Measurements from ENCODE around the gene CCDC78. TPM values are rescaled to one million over a fixed set of nuclear protein-coding genes. Genes with fewer than 3 reads are reported as not detected.

Gene CCDC78
- total and polyA plus RNA-seq, 4 donors: 0.59 to 16.0 (median 10.3) TPM

GRCh38 chr16:705431-706188 lies 20.6 kb downstream of the CCDC78 start, which contains the start of gene FBXL16:
TSS of gene FBXL16 (minus strand) at chr16:705801. CDS start at chr16:697405, 8,396 bp downstream.
- H3K27ac ChIP-seq (ENCODE audit: low read depth, low read length): no peak within 1 kb of the TSS
- no peaks in the 10 kb centered on the region for H3K9me3 ChIP-seq (ENCODE audit: control insufficient read depth, insufficient read depth, low read length)
- under 1% methylated on average over 113 of the region's 115 CpGs for WGBS (ENCODE audit: insufficient coverage)
- peaks cover 88% of the 10 kb centered on the region for H3K4me1 ChIP-seq (ENCODE audit: control insufficient read depth, insufficient read depth, low read length)
- peak within 1 kb of the TSS; percentile 35 for H3K4me3 ChIP-seq (ENCODE audit: low read depth, low read length)
- peaks cover 38% of the 10 kb centered on the region for H3K36me3 ChIP-seq (ENCODE audit: control insufficient read depth, insufficient read depth, low read length)
- DNase-seq (ENCODE audit: low read depth in 4 of 6, low spot score in 6 of 6): peak in 4 of 6 donors; percentile 74 to 95 (median 87)
- peaks cover 38% of the 10 kb centered on the region for H3K27me3 ChIP-seq (ENCODE audit: control insufficient read depth, insufficient read depth, low read length)

GRCh38 chr16:704552-705380 lies 21.5 kb downstream of the CCDC78 start:
- peaks cover 45% of the 10 kb centered on the region for H3K27me3 ChIP-seq (ENCODE audit: control insufficient read depth, insufficient read depth, low read length)
- H3K9me3 ChIP-seq (ENCODE audit: control insufficient read depth, insufficient read depth, low read length): no peaks in the 10 kb centered on the region
- peak overlapping the region; percentile 35 for H3K4me3 ChIP-seq (ENCODE audit: low read depth, low read length)
- DNase-seq (ENCODE audit: low read depth in 4 of 6, low spot score in 6 of 6): no peak
- H3K36me3 ChIP-seq (ENCODE audit: control insufficient read depth, insufficient read depth, low read length): peaks cover 38% of the 10 kb centered on the region
- peaks cover 88% of the 10 kb centered on the region for H3K4me1 ChIP-seq (ENCODE audit: control insufficient read depth, insufficient read depth, low read length)
- no peak overlapping the region for H3K27ac ChIP-seq (ENCODE audit: low read depth, low read length)
- WGBS (ENCODE audit: insufficient coverage): 7% methylated on average over 48 of the region's 50 CpGs

- WGBS (ENCODE audit: insufficient coverage): 80% methylated on average over 7 of the region's 7 CpGs
- Histone ChIP-seq H3K27ac (ENCODE audit: low read depth, low read length) (no peak overlapping the region), H3K36me3 (ENCODE audit: control insufficient read depth, insufficient read depth, low read length) (peaks cover 44% of the 10 kb centered on the region), H3K27me3 (ENCODE audit: control insufficient read depth, insufficient read depth, low read length) (peaks cover 45% of the 10 kb centered on the region), H3K9me3 (ENCODE audit: control insufficient read depth, insufficient read depth, low read length) (no peaks in the 10 kb centered on the region), H3K4me3 (ENCODE audit: low read depth, low read length) (no peak overlapping the region), H3K4me1 (ENCODE audit: control insufficient read depth, insufficient read depth, low read length) (peaks cover 82% of the 10 kb centered on the region)
- DNase-seq (ENCODE audit: low read depth in 4 of 6, low spot score in 6 of 6): no peak
Measured at GRCh38 chr16:704047-704446, 22.2 kb downstream of the CCDC78 start.

GRCh38 chr16:703406-703805 lies 22.8 kb downstream of the CCDC78 start:
- no peak overlapping the region for H3K27ac ChIP-seq (ENCODE audit: low read depth, low read length)
- peaks cover 76% of the 10 kb centered on the region for H3K4me1 ChIP-seq (ENCODE audit: control insufficient read depth, insufficient read depth, low read length)
- no peaks in the 10 kb centered on the region for H3K9me3 ChIP-seq (ENCODE audit: control insufficient read depth, insufficient read depth, low read length)
- no peak overlapping the region for H3K4me3 ChIP-seq (ENCODE audit: low read depth, low read length)
- H3K36me3 ChIP-seq (ENCODE audit: control insufficient read depth, insufficient read depth, low read length): peaks cover 48% of the 10 kb centered on the region
- H3K27me3 ChIP-seq (ENCODE audit: control insufficient read depth, insufficient read depth, low read length): peaks cover 45% of the 10 kb centered on the region
- DNase-seq (ENCODE audit: low read depth in 4 of 6, low spot score in 6 of 6): no peak
- WGBS (ENCODE audit: insufficient coverage): 83% methylated on average over 12 of the region's 12 CpGs

GRCh38 chr16:702341-702740 lies 23.9 kb downstream of the CCDC78 start:
- peaks cover 40% of the 10 kb centered on the region for H3K27me3 ChIP-seq (ENCODE audit: control insufficient read depth, insufficient read depth, low read length)
- no peaks in the 10 kb centered on the region for H3K9me3 ChIP-seq (ENCODE audit: control insufficient read depth, insufficient read depth, low read length)
- H3K4me3 ChIP-seq (ENCODE audit: low read depth, low read length): no peak overlapping the region
- H3K36me3 ChIP-seq (ENCODE audit: control insufficient read depth, insufficient read depth, low read length): peaks cover 55% of the 10 kb centered on the region
- H3K27ac ChIP-seq (ENCODE audit: low read depth, low read length): no peak overlapping the region
- no peak for DNase-seq (ENCODE audit: low read depth in 4 of 6, low spot score in 6 of 6)
- WGBS (ENCODE audit: insufficient coverage): 83% methylated on average over 19 of the region's 19 CpGs
- H3K4me1 ChIP-seq (ENCODE audit: control insufficient read depth, insufficient read depth, low read length): peaks cover 67% of the 10 kb centered on the region

- 8% methylated on average over 76 of the region's 76 CpGs for whole genome bisulfite sequencing (ENCODE audit: insufficient coverage)
- DNase-seq (ENCODE audit: low read depth in 4 of 6, low spot score in 6 of 6): no peak
- H3K36me3 ChIP-seq (ENCODE audit: control insufficient read depth, insufficient read depth, low read length): peaks cover 69% of the 10 kb centered on the region
- H3K4me3 ChIP-seq (ENCODE audit: low read depth, low read length): no peak overlapping the region
- H3K27me3 ChIP-seq (ENCODE audit: control insufficient read depth, insufficient read depth, low read length): peaks cover 31% of the 10 kb centered on the region
- no peak overlapping the region for H3K27ac ChIP-seq (ENCODE audit: low read depth, low read length)
- peaks cover 54% of the 10 kb centered on the region for H3K4me1 ChIP-seq (ENCODE audit: control insufficient read depth, insufficient read depth, low read length)
- no peaks in the 10 kb centered on the region for H3K9me3 ChIP-seq (ENCODE audit: control insufficient read depth, insufficient read depth, low read length)
Measured at GRCh38 chr16:700684-701584, 25.3 kb downstream of the CCDC78 start.

- peaks cover 35% of the 10 kb centered on the region for H3K27me3 ChIP-seq (ENCODE audit: control insufficient read depth, insufficient read depth, low read length)
- peaks cover 85% of the 10 kb centered on the region for H3K36me3 ChIP-seq (ENCODE audit: control insufficient read depth, insufficient read depth, low read length)
- no peaks in the 10 kb centered on the region for H3K9me3 ChIP-seq (ENCODE audit: control insufficient read depth, insufficient read depth, low read length)
- WGBS (ENCODE audit: insufficient coverage): 81% methylated on average over 17 of the region's 19 CpGs
- no peak overlapping the region for H3K4me3 ChIP-seq (ENCODE audit: low read depth, low read length)
- H3K27ac ChIP-seq (ENCODE audit: low read depth, low read length): no peak overlapping the region
- DNase-seq (ENCODE audit: low read depth in 4 of 6, low spot score in 6 of 6): no peak
- peaks cover 58% of the 10 kb centered on the region for H3K4me1 ChIP-seq (ENCODE audit: control insufficient read depth, insufficient read depth, low read length)
Measured at GRCh38 chr16:698911-699671, 27.2 kb downstream of the CCDC78 start.

GRCh38 chr16:695355-696089 lies 30.7 kb downstream of the CCDC78 start:
- no peak for DNase-seq (ENCODE audit: low read depth in 4 of 6, low spot score in 6 of 6)
- Histone ChIP-seq H3K27ac (ENCODE audit: low read depth, low read length) (no peak overlapping the region), H3K4me1 (ENCODE audit: control insufficient read depth, insufficient read depth, low read length) (peaks cover 27% of the 10 kb centered on the region), H3K27me3 (ENCODE audit: control insufficient read depth, insufficient read depth, low read length) (peaks cover 27% of the 10 kb centered on the region), H3K9me3 (ENCODE audit: control insufficient read depth, insufficient read depth, low read length) (no peaks in the 10 kb centered on the region), H3K36me3 (ENCODE audit: control insufficient read depth, insufficient read depth, low read length) (peaks cover 65% of the 10 kb centered on the region), H3K4me3 (ENCODE audit: low read depth, low read length) (no peak overlapping the region)
- 25% methylated on average over 71 of the region's 71 CpGs for WGBS (ENCODE audit: insufficient coverage)
